Activated T-helper 17 cell treated with anti-CD3 and anti-CD28 coated beads, Interleukin-2, amount 50 U/mL, for 72 hours (primary cell): ENCODE measurements around the gene PRDX2. TPM values are rescaled to one million over a fixed set of nuclear protein-coding genes. Genes with fewer than 3 reads are reported as not detected.
A peak's percentile ranks its signal among the peaks of the same experiment; 100 is the strongest.
"Not testable (repeated sequence)": the region's sequence is repeated elsewhere in the genome, so short reads cannot be mapped to it uniquely, and the experiment has no call there.

Experiments
- ATAC-seq: fragments of 150-1000 bp; cut with Tn5 transposase; replicated peaks from 2 replicates; pipeline ENCODE4 v1.10.0; 2021; ENCODE audit warnings: mild to moderate bottlenecking, moderate library complexity
- H3K27ac Mint-ChIP-seq: one replicate; pipeline ENCODE4 v1.8.0; 2022; ENCODE audit warnings: mixed read lengths
- H3K27me3 Mint-ChIP-seq: one replicate; pipeline ENCODE4 v1.8.0; 2022; ENCODE audit warnings: mixed read lengths
- H3K36me3 Mint-ChIP-seq: one replicate; pipeline ENCODE4 v1.8.0; 2022; ENCODE audit warnings: low read depth, mild to moderate bottlenecking, mixed read lengths
- H3K4me1 Mint-ChIP-seq: one replicate; pipeline ENCODE4 v1.8.0; 2022; ENCODE audit warnings: mixed read lengths
- H3K4me3 Mint-ChIP-seq: one replicate; pipeline ENCODE4 v1.8.0; 2022; ENCODE audit warnings: mild to moderate bottlenecking, mixed read lengths
- H3K9me3 Mint-ChIP-seq: one replicate; pipeline ENCODE4 v1.8.0; 2022; ENCODE audit warnings: mixed read lengths
- total RNA-seq, 2 donors: library from RNA; stranded (reverse); gene quantifications; one replicate each; pipeline ENCODE4 v1.2.3, GENCODE V29; 2022

PRDX2 gene
- total RNA-seq, 2 donors from 2014 or later, result 307 to 415 TPM

GRCh38 chr19:12834976-12835757, 33.6 kb upstream of the PRDX2 start:
- H3K4me1 Mint-ChIP-seq, result peaks cover 20% of the 10 kb centered on the region
- H3K4me3 Mint-ChIP-seq, result peak overlapping the region; percentile 51
- H3K9me3 Mint-ChIP-seq, result no peaks in the 10 kb centered on the region
- no peak for ATAC-seq
- H3K27me3 Mint-ChIP-seq, result peaks cover 51% of the 10 kb centered on the region
- H3K27ac Mint-ChIP-seq, result no peak overlapping the region
- H3K36me3 Mint-ChIP-seq, result no peaks in the 10 kb centered on the region

GRCh38 chr19:12834566-12834943, 33.0 kb upstream of the PRDX2 start, which contains the start of gene RTBDN:
Gene RTBDN (minus strand): TSS chr19:12834579. CDS start chr19:12829979, 4,600 bp downstream.
- Mint-ChIP-seq H3K27ac (no peak within 1 kb of the TSS), H3K4me3 (peak within 1 kb of the TSS; percentile 51), H3K4me1 (peaks cover 20% of the 10 kb centered on the region), H3K9me3 (no peaks in the 10 kb centered on the region), H3K27me3 (peaks cover 53% of the 10 kb centered on the region), H3K36me3 (no peaks in the 10 kb centered on the region)
- no peak for ATAC-seq

GRCh38 chr19:12833738-12834565, 32.4 kb upstream of the PRDX2 start:
- Mint-ChIP-seq H3K4me3 (peak overlapping the region; percentile 51), H3K27me3 (peaks cover 50% of the 10 kb centered on the region), H3K27ac (no peak overlapping the region), H3K4me1 (peaks cover 14% of the 10 kb centered on the region), H3K9me3 (no peaks in the 10 kb centered on the region), H3K36me3 (no peaks in the 10 kb centered on the region)
- ATAC-seq, result peak; percentile 24

GRCh38 chr19:12833418-12833737, 31.8 kb upstream of the PRDX2 start:
- no peak for ATAC-seq
- Mint-ChIP-seq H3K4me1 (peaks cover 14% of the 10 kb centered on the region), H3K27ac (no peak overlapping the region), H3K4me3 (peak overlapping the region; percentile 49), H3K9me3 (no peaks in the 10 kb centered on the region), H3K36me3 (no peaks in the 10 kb centered on the region), H3K27me3 (peaks cover 54% of the 10 kb centered on the region)

- peaks cover 5% of the 10 kb centered on the region for H3K4me1 Mint-ChIP-seq
- no peak overlapping the region for H3K27ac Mint-ChIP-seq
- peaks cover 55% of the 10 kb centered on the region for H3K27me3 Mint-ChIP-seq
- H3K36me3 Mint-ChIP-seq, result no peaks in the 10 kb centered on the region
- peak; percentile 54 for ATAC-seq
- no peak overlapping the region for H3K4me3 Mint-ChIP-seq
- H3K9me3 Mint-ChIP-seq, result no peaks in the 10 kb centered on the region
Measured at GRCh38 chr19:12828494-12828893, 26.9 kb upstream of the PRDX2 start.

GRCh38 chr19:12825254-12826131, 23.9 kb upstream of the PRDX2 start:
- peaks cover 4% of the 10 kb centered on the region for H3K9me3 Mint-ChIP-seq
- ATAC-seq, result peak; percentile 72
- no peaks in the 10 kb centered on the region for H3K36me3 Mint-ChIP-seq
- H3K27me3 Mint-ChIP-seq, result peaks cover 38% of the 10 kb centered on the region
- H3K4me3 Mint-ChIP-seq, result peak overlapping the region; percentile 36
- H3K27ac Mint-ChIP-seq, result no peak overlapping the region
- peaks cover 4% of the 10 kb centered on the region for H3K4me1 Mint-ChIP-seq

GRCh38 chr19:12821761-12822160, 20.2 kb upstream of the PRDX2 start:
- Mint-ChIP-seq H3K9me3 (peaks cover 4% of the 10 kb centered on the region), H3K36me3 (no peaks in the 10 kb centered on the region), H3K4me3 (no peak overlapping the region), H3K4me1 (peaks cover 4% of the 10 kb centered on the region), H3K27ac (no peak overlapping the region), H3K27me3 (peaks cover 18% of the 10 kb centered on the region)
- ATAC-seq, result peak; percentile 54

- H3K36me3 Mint-ChIP-seq, result peaks cover 27% of the 10 kb centered on the region
Measured at GRCh38 chr19:12817810-12818209, 16.2 kb upstream of the PRDX2 start.

GRCh38 chr19:12817188-12817587, 15.6 kb upstream of the PRDX2 start:
- not testable (repeated sequence) for ATAC-seq, H3K27me3 Mint-ChIP-seq, H3K4me1 Mint-ChIP-seq, H3K27ac Mint-ChIP-seq, H3K4me3 Mint-ChIP-seq, H3K9me3 Mint-ChIP-seq
- H3K36me3 Mint-ChIP-seq, result peaks cover 33% of the 10 kb centered on the region

More at GRCh38 chr19:12817810-12818209, 16.2 kb upstream of the PRDX2 start:
- H3K4me1 Mint-ChIP-seq, H3K4me3 Mint-ChIP-seq, H3K27me3 Mint-ChIP-seq, H3K9me3 Mint-ChIP-seq, H3K27ac Mint-ChIP-seq, ATAC-seq: not testable (repeated sequence)

- Mint-ChIP-seq H3K27ac (no peak overlapping the region), H3K4me1 (no peaks in the 10 kb centered on the region), H3K9me3 (no peaks in the 10 kb centered on the region), H3K36me3 (peaks cover 51% of the 10 kb centered on the region), H3K27me3 (no peaks in the 10 kb centered on the region), H3K4me3 (no peak overlapping the region)
- ATAC-seq, result no peak
Measured at GRCh38 chr19:12815088-12815487, 13.5 kb upstream of the PRDX2 start.

GRCh38 chr19:12806242-12807081, 4.9 kb upstream of the PRDX2 start, which contains the start of gene RNASEH2A:
Gene RNASEH2A (plus strand): TSS chr19:12806584. CDS start chr19:12806674, 90 bp downstream.
- Mint-ChIP-seq H3K36me3 (peaks cover 47% of the 10 kb centered on the region), H3K27me3 (no peaks in the 10 kb centered on the region), H3K9me3 (no peaks in the 10 kb centered on the region), H3K27ac (peak within 1 kb of the TSS; percentile 94), H3K4me3 (peak within 1 kb of the TSS; percentile 95), H3K4me1 (peaks cover 14% of the 10 kb centered on the region)
- peak; percentile 92 for ATAC-seq

GRCh38 chr19:12804051-12804450, 2.5 kb upstream of the PRDX2 start:
- Mint-ChIP-seq H3K9me3 (no peaks in the 10 kb centered on the region), H3K27me3 (no peaks in the 10 kb centered on the region), H3K4me3 (no peak overlapping the region), H3K36me3 (peaks cover 51% of the 10 kb centered on the region), H3K27ac (no peak overlapping the region), H3K4me1 (peaks cover 14% of the 10 kb centered on the region)
- no peak for ATAC-seq

- H3K36me3 Mint-ChIP-seq, result peaks cover 49% of the 10 kb centered on the region
- peaks cover 14% of the 10 kb centered on the region for H3K4me1 Mint-ChIP-seq
- peak overlapping the region; percentile 83 for H3K4me3 Mint-ChIP-seq
- H3K27me3 Mint-ChIP-seq, result no peaks in the 10 kb centered on the region
- H3K27ac Mint-ChIP-seq, result peak overlapping the region; percentile 36
- no peak for ATAC-seq
- no peaks in the 10 kb centered on the region for H3K9me3 Mint-ChIP-seq
Measured at GRCh38 chr19:12802267-12803106, 887 bp upstream of the PRDX2 start.
